Ureter (tissue), 1 donor: ENCODE measurements around the gene ZBTB16. TPM values are rescaled to one million over a fixed set of nuclear protein-coding genes. Genes with fewer than 3 reads are reported as not detected.

Experiments used
- DNase-seq: peaks from one replicate; pipeline ENCODE4 v3.0.0-alpha.2; 2020; ENCODE audit warnings: low spot score
- total RNA-seq: library from RNA; stranded (reverse); gene quantifications from one replicate; pipeline ENCODE4 v1.2.4, GENCODE V29; 2023
- donor health status: DM: yes; HTN: yes; CAD: no.

Gene ZBTB16
- total RNA-seq, 1 donor from 2014 or later, result 166 TPM

- DNase-seq, result no peak
Observed at GRCh38 chr11:114260483-114260882, 201.0 kb downstream of the ZBTB16 start.

GRCh38 chr11:114261791-114262190 lies 202.3 kb downstream of the ZBTB16 start:
- no peak for DNase-seq

- DNase-seq, result no peak
Observed at GRCh38 chr11:114262681-114263512, 203.4 kb downstream of the ZBTB16 start.

GRCh38 chr11:114263513-114264170 lies 204.1 kb downstream of the ZBTB16 start:
- DNase-seq, result no peak

GRCh38 chr11:114264381-114264780 lies 204.9 kb downstream of the ZBTB16 start:
- no peak for DNase-seq

- DNase-seq, result no peak
Observed at GRCh38 chr11:114265122-114265878, 205.8 kb downstream of the ZBTB16 start.

GRCh38 chr11:114269498-114269897 lies 210.0 kb downstream of the ZBTB16 start:
- no peak for DNase-seq

- DNase-seq, result no peak
Observed at GRCh38 chr11:114270531-114271270, 211.2 kb downstream of the ZBTB16 start.

- DNase-seq, result no peak
Observed at GRCh38 chr11:114271316-114271715, 211.8 kb downstream of the ZBTB16 start.

- no peak for DNase-seq
Observed at GRCh38 chr11:114272311-114272710, 212.8 kb downstream of the ZBTB16 start.

- no peak for DNase-seq
Observed at GRCh38 chr11:114273071-114273470, 213.6 kb downstream of the ZBTB16 start.

GRCh38 chr11:114273890-114274635 lies 214.6 kb downstream of the ZBTB16 start:
- DNase-seq, result peak; percentile 40

- DNase-seq, result peak; percentile 27
Observed at GRCh38 chr11:114274637-114275036, 215.1 kb downstream of the ZBTB16 start.

- peak; percentile 42 for DNase-seq
Observed at GRCh38 chr11:114275280-114275679, 215.8 kb downstream of the ZBTB16 start.

- DNase-seq, result peak; percentile 29
Observed at GRCh38 chr11:114276077-114276476, 216.6 kb downstream of the ZBTB16 start.

GRCh38 chr11:114277637-114278341 lies 218.3 kb downstream of the ZBTB16 start:
- DNase-seq, result no peak

- peak; percentile 36 for DNase-seq
Observed at GRCh38 chr11:114278342-114279065, 219.0 kb downstream of the ZBTB16 start.

GRCh38 chr11:114279792-114280546 lies 220.5 kb downstream of the ZBTB16 start:
- DNase-seq, result no peak

GRCh38 chr11:114280696-114281095 lies 221.2 kb downstream of the ZBTB16 start:
- peak; percentile 73 for DNase-seq
